ENCODE data around the gene OR52M1. TPM values are rescaled to one million over a fixed set of nuclear protein-coding genes. Genes with fewer than 3 reads are reported as not detected.

Gene OR52M1
- polyA plus RNA-seq, 1 donor (not counting 4 experiments of a cell fraction or from before 2014, with no cell fraction given), result not detected

DNA sequence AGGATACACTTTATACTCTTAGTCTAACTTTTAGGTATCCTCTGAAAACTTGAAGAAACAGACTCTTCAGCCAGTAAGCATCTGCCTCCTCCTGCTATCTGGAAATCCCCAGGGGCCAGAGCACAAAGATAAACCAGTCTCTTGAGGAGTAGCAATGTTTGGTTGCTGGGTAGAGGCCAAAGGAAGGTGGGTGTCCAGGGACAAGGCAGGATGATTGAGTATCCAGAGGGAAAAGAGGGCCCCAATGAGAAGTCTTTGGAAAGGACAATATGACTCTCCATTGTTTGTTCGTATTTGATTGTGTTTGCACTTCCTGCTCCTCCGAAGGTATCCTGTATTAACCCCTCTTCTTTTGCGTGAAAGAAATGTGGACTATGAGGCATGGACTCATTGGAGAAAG is 44.0 kb downstream of the OR52M1 start:
- no peaks in the 10 kb centered on the region for H3K36me3 ChIP-seq (ENCODE audit: control insufficient read depth in 2 of 2, extremely low read depth in 1 of 2, insufficient read depth in 2 of 2, low read length in 2 of 2)
- H3K27me3 ChIP-seq (ENCODE audit: control insufficient read depth, extremely low read depth, insufficient read depth, low read length), result no peaks in the 10 kb centered on the region
- no peaks in the 10 kb centered on the region for H3K9me3 ChIP-seq (ENCODE audit: control insufficient read depth, low read depth, low read length)
- no peak overlapping the region for H3K27ac ChIP-seq (ENCODE audit: control insufficient read depth, insufficient read depth, low read length)
- no peak overlapping the region for H3K4me2 ChIP-seq (ENCODE audit: control insufficient read depth, extremely low read depth, insufficient read depth, low read depth, low read length)
- dilution Hi-C loops (cut with MboI; ENCODE audit: extremely low pct_ligation_motif_present, low sequenced_read_pairs), result no loop called here
- H3K4me1 ChIP-seq (ENCODE audit: control insufficient read depth, extremely low read depth, insufficient read depth, low read length), result no peaks in the 10 kb centered on the region
- no peaks in the 10 kb centered on the region for H3K79me2 ChIP-seq (ENCODE audit: control insufficient read depth, insufficient read depth, low read length)
- H4K20me1 ChIP-seq (ENCODE audit: control insufficient read depth, extremely low read depth, insufficient read depth, low read length), result no peaks in the 10 kb centered on the region
- DNase-seq (ENCODE audit: low read depth, low spot score) (no peak), FAIRE-seq (no peak)
- no peaks in the 10 kb centered on the region for H3K9me1 ChIP-seq (ENCODE audit: control insufficient read depth, extremely low read depth, insufficient read depth, low read length)
- TF ChIP-seq, protein P1, sequence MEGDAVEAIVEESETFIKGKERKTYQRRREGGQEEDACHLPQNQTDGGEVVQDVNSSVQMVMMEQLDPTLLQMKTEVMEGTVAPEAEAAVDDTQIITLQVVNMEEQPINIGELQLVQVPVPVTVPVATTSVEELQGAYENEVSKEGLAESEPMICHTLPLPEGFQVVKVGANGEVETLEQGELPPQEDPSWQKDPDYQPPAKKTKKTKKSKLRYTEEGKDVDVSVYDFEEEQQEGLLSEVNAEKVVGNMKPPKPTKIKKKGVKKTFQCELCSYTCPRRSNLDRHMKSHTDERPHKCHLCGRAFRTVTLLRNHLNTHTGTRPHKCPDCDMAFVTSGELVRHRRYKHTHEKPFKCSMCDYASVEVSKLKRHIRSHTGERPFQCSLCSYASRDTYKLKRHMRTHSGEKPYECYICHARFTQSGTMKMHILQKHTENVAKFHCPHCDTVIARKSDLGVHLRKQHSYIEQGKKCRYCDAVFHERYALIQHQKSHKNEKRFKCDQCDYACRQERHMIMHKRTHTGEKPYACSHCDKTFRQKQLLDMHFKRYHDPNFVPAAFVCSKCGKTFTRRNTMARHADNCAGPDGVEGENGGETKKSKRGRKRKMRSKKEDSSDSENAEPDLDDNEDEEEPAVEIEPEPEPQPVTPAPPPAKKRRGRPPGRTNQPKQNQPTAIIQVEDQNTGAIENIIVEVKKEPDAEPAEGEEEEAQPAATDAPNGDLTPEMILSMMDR (optimal IDR thresholded peaks at IDR 0.05 in 1 of 3, IDR thresholded peaks at IDR 0.05 in 1 of 3, conservative IDR thresholded peaks at IDR 0.05 in 1 of 3; ENCODE audit: extremely low read depth in 1 of 3, insufficient read depth in 2 of 3, low read length in 3 of 3), result no peak
- no peak for TF ChIP-seq EZH2 (IDR thresholded peaks at IDR 0.05; ENCODE audit: low read length)
- H3K9ac ChIP-seq (ENCODE audit: control insufficient read depth, extremely low read depth, insufficient read depth, low read length), result no peak overlapping the region
- no peak overlapping the region for H3K4me3 ChIP-seq (ENCODE audit: control insufficient read depth in 2 of 3, extremely low read depth in 1 of 3, insufficient read depth in 2 of 3, low read depth in 1 of 3, low read length in 3 of 3)
- H2AFZ ChIP-seq (ENCODE audit: control insufficient read depth, low read length), result no peak overlapping the region

DNA sequence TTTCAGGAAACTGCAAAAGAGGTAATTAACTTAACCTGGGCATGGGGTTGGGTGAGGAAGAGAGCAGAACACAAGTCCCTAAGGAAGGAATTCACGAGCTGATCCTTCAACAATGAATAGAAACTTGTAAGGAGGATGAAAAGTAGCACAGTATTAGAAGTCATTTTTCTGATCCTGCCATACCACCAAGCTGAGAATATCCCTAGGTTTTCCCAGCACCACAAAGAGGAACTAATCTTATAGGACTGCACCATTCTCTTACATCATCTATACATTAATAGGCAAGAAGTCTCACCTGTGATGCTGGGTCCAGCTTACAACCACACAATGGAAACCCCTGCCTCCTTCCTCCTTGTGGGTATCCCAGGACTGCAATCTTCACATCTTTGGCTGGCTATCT is 48.7 kb downstream of the OR52M1 start, which contains the start of gene OR52I1:
Gene OR52I1 (plus strand): TSS at position 301 of the 400 bp plus-strand sequence. CDS start 0 bp downstream, at position 301.
- no peaks in the 10 kb centered on the region for H3K9me1 ChIP-seq (ENCODE audit: control insufficient read depth, extremely low read depth, insufficient read depth, low read length)
- TF ChIP-seq, protein P1 (optimal IDR thresholded peaks at IDR 0.05 in 1 of 3, IDR thresholded peaks at IDR 0.05 in 1 of 3, conservative IDR thresholded peaks at IDR 0.05 in 1 of 3; ENCODE audit: extremely low read depth in 1 of 3, insufficient read depth in 2 of 3, low read length in 3 of 3), result no peak
- no peak for TF ChIP-seq EZH2 (IDR thresholded peaks at IDR 0.05; ENCODE audit: low read length)
- no peak within 1 kb of the TSS for H2AFZ ChIP-seq (ENCODE audit: control insufficient read depth, low read length)
- no peak within 1 kb of the TSS for H3K9ac ChIP-seq (ENCODE audit: control insufficient read depth, extremely low read depth, insufficient read depth, low read length)
- no peaks in the 10 kb centered on the region for H3K36me3 ChIP-seq (ENCODE audit: control insufficient read depth in 2 of 2, extremely low read depth in 1 of 2, insufficient read depth in 2 of 2, low read length in 2 of 2)
- FAIRE-seq, result no peak
- no peaks in the 10 kb centered on the region for H3K9me3 ChIP-seq (ENCODE audit: control insufficient read depth, low read depth, low read length)
- no peak within 1 kb of the TSS for H3K27ac ChIP-seq (ENCODE audit: control insufficient read depth, insufficient read depth, low read length)
- H4K20me1 ChIP-seq (ENCODE audit: control insufficient read depth, extremely low read depth, insufficient read depth, low read length), result no peaks in the 10 kb centered on the region
- dilution Hi-C loops (cut with MboI; ENCODE audit: extremely low pct_ligation_motif_present, low sequenced_read_pairs), result no loop called here
- H3K79me2 ChIP-seq (ENCODE audit: control insufficient read depth, insufficient read depth, low read length), result no peaks in the 10 kb centered on the region
- no peak for DNase-seq (ENCODE audit: low read depth, low spot score)
- H3K4me2 ChIP-seq (ENCODE audit: control insufficient read depth, extremely low read depth, insufficient read depth, low read depth, low read length), result no peak within 1 kb of the TSS
- H3K4me1 ChIP-seq (ENCODE audit: control insufficient read depth, extremely low read depth, insufficient read depth, low read length), result no peaks in the 10 kb centered on the region
- no peak within 1 kb of the TSS for H3K4me3 ChIP-seq (ENCODE audit: control insufficient read depth in 2 of 3, extremely low read depth in 1 of 3, insufficient read depth in 2 of 3, low read depth in 1 of 3, low read length in 3 of 3)
- no peaks in the 10 kb centered on the region for H3K27me3 ChIP-seq (ENCODE audit: control insufficient read depth, extremely low read depth, insufficient read depth, low read length)

Other genes with a start within 250 kb of the OR52M1 start
- gene OR52B4, start 176.8 kb upstream of the OR52M1 start, polyA plus RNA-seq, result not detected in 3 replicates
- 49.5 to 57.1 TPM (median 51.2 TPM) in 3 replicates for gene TRIM21, start 151.5 kb upstream of the OR52M1 start, polyA plus RNA-seq
- not detected in 3 replicates for gene OR52K2, start 95.9 kb upstream of the OR52M1 start, polyA plus RNA-seq
- gene OR52K1, start 62.5 kb upstream of the OR52M1 start, polyA plus RNA-seq, result not detected in 3 replicates
- not detected in 3 replicates for gene OR52I2, start 36.6 kb downstream of the OR52M1 start, polyA plus RNA-seq
- gene OR52I1, start 48.8 kb downstream of the OR52M1 start, polyA plus RNA-seq, result not detected in 3 replicates
- gene TRIM68, start 63.0 kb downstream of the OR52M1 start, polyA plus RNA-seq, result 4.9 to 7.0 TPM (median 6.5 TPM) in 3 replicates
- not detected in 3 replicates for gene OR51D1, start 92.3 kb downstream of the OR52M1 start, polyA plus RNA-seq
- not detected in 3 replicates for gene OR51E1, start 98.8 kb downstream of the OR52M1 start, polyA plus RNA-seq
- 0.03 TPM in 2 of 3 replicates, not detected in the other for gene OR51E2, start 152.7 kb downstream of the OR52M1 start, polyA plus RNA-seq
- gene MMP26, start 159.6 kb downstream of the OR52M1 start, polyA plus RNA-seq, result not detected in 3 replicates
- gene OR51F1, start 224.7 kb downstream of the OR52M1 start, polyA plus RNA-seq, result not detected in 3 replicates